Stimulated activated CD8-positive, alpha-beta memory T cell treated with anti-CD3 and anti-CD28 coated beads, Interleukin-12 subunit alpha, Interleukin-12 subunit beta, amount 100 ng/mL, for 4 hours (primary cell): Measurements from ENCODE around the gene MCTP1.
"Not testable (repeated sequence)": the region's sequence is repeated elsewhere in the genome, so short reads cannot be mapped to it uniquely, and the experiment has no call there.

ENCODE experiments used
- DNase-seq: peaks from one replicate; pipeline ENCODE4 v3.0.0-alpha.2; 2020; ENCODE audit warnings: low read depth

Gene MCTP1

GRCh38 chr5:95178046-95178651 lies 106.7 kb downstream of the MCTP1 start:
- no peak for DNase-seq

GRCh38 chr5:95177456-95177855 lies 107.4 kb downstream of the MCTP1 start:
- no peak for DNase-seq

GRCh38 chr5:95175106-95175505 lies 109.8 kb downstream of the MCTP1 start:
- no peak for DNase-seq

- DNase-seq = no peak
Observed at GRCh38 chr5:95172659-95173058, 112.2 kb downstream of the MCTP1 start.

GRCh38 chr5:95164861-95165260 lies 120.0 kb downstream of the MCTP1 start:
- DNase-seq = no peak

GRCh38 chr5:95163079-95163478 lies 121.8 kb downstream of the MCTP1 start:
- no peak for DNase-seq

- no peak for DNase-seq
Observed at GRCh38 chr5:95162231-95162992, 122.5 kb downstream of the MCTP1 start.

- DNase-seq = no peak
Observed at GRCh38 chr5:95159603-95160002, 125.3 kb downstream of the MCTP1 start.

- DNase-seq = no peak
Observed at GRCh38 chr5:95155888-95156287, 129.0 kb downstream of the MCTP1 start.

GRCh38 chr5:95153511-95153910 lies 131.4 kb downstream of the MCTP1 start:
- no peak for DNase-seq

- no peak for DNase-seq
Observed at GRCh38 chr5:95152535-95152934, 132.4 kb downstream of the MCTP1 start.

- DNase-seq = no peak
Observed at GRCh38 chr5:95152131-95152530, 132.8 kb downstream of the MCTP1 start.

- DNase-seq = no peak
Observed at GRCh38 chr5:95151694-95152093, 133.2 kb downstream of the MCTP1 start.

GRCh38 chr5:95149387-95149786 lies 135.5 kb downstream of the MCTP1 start:
- DNase-seq = no peak

- DNase-seq = no peak
Observed at GRCh38 chr5:95148453-95148852, 136.4 kb downstream of the MCTP1 start.

- not testable (repeated sequence) for DNase-seq
Observed at GRCh38 chr5:95143858-95144257, 141.0 kb downstream of the MCTP1 start.

GRCh38 chr5:95142145-95142544 lies 142.7 kb downstream of the MCTP1 start:
- no peak for DNase-seq

GRCh38 chr5:95141141-95141540 lies 143.8 kb downstream of the MCTP1 start:
- DNase-seq = no peak

GRCh38 chr5:95134326-95134725 lies 150.6 kb downstream of the MCTP1 start:
- no peak for DNase-seq

GRCh38 chr5:95132096-95132495 lies 152.8 kb downstream of the MCTP1 start:
- DNase-seq = no peak

GRCh38 chr5:95130941-95131340 lies 154.0 kb downstream of the MCTP1 start:
- no peak for DNase-seq

- DNase-seq = no peak
Observed at GRCh38 chr5:95124731-95125130, 160.2 kb downstream of the MCTP1 start.

GRCh38 chr5:95124101-95124500 lies 160.8 kb downstream of the MCTP1 start:
- DNase-seq = no peak

GRCh38 chr5:95114902-95115301 lies 170.0 kb downstream of the MCTP1 start:
- no peak for DNase-seq
